HFFc6 (cell line): Measurements from ENCODE around the gene ADSS1. TPM values are rescaled to one million over a fixed set of nuclear protein-coding genes. Genes with fewer than 3 reads are reported as not detected.
A peak's percentile ranks its signal among the peaks of the same experiment; 100 is the strongest.
"Not testable (repeated sequence)": the region's sequence is repeated elsewhere in the genome, so short reads cannot be mapped to it uniquely, and the experiment has no call there.

Experiments used
- DNase-seq: peaks from one replicate; pipeline ENCODE4 v3.0.0-alpha.2; 2018
- H3K27ac Mint-ChIP-seq: 2 replicates; pipeline ENCODE4 v1.8.0; 2020; ENCODE audit warnings: mild to moderate bottlenecking, mixed read lengths
- H3K27me3 Mint-ChIP-seq: 2 replicates; pipeline ENCODE4 v1.8.0; 2021; ENCODE audit warnings: mild to moderate bottlenecking, moderate library complexity, mixed read lengths; ENCODE audit not compliant: insufficient read depth
- H3K36me3 Mint-ChIP-seq: 2 replicates; pipeline ENCODE4 v1.8.0; 2021; ENCODE audit warnings: low read depth, mixed read lengths
- H3K4me1 Mint-ChIP-seq: 2 replicates; pipeline ENCODE4 v1.8.0; 2020; ENCODE audit warnings: low read depth, mixed read lengths
- H3K4me3 Mint-ChIP-seq: 2 replicates; pipeline ENCODE4 v1.8.0; 2020; ENCODE audit warnings: mild to moderate bottlenecking, moderate library complexity, mixed read lengths
- H3K9me3 Mint-ChIP-seq: 2 replicates; pipeline ENCODE4 v1.8.0; 2020; ENCODE audit warnings: mild to moderate bottlenecking, mixed read lengths
- total RNA-seq, 6 experiments: library from RNA; stranded (reverse); fragmentation: NEBNext Ultra II Directional; extraction: Animal tissue kit (Norgen Biotek cat#: 25700); gene quantifications; 2 replicates in 1 of 6; 3 replicates in 5 of 6; pipeline ENCODE4 v1.2.3, GENCODE V29; 2021
- TF ChIP-seq, protein P1 (sequence below): fragments of 200-600 bp; sonication (generic); IDR thresholded peaks from 2 replicates; pipeline ENCODE4 v1.5.0; 2021; ENCODE audit warnings: antibody characterized with exemption, mild to moderate bottlenecking

Gene ADSS1
- total RNA-seq, 6 experiments from 2014 or later = 2.7 to 3.7 (median 3.3) TPM

- Mint-ChIP-seq H3K36me3 (peaks cover 7% of the 10 kb centered on the region; the same call in 1 of the 2 replicates), H3K27ac (no peak overlapping the region), H3K27me3 (no peaks in the 10 kb centered on the region; the same call in none of the 2 replicates), H3K9me3 (no peaks in the 10 kb centered on the region), H3K4me3 (no peak overlapping the region), H3K4me1 (peaks cover 37% of the 10 kb centered on the region)
- DNase-seq = no peak
- TF ChIP-seq, protein P1, sequence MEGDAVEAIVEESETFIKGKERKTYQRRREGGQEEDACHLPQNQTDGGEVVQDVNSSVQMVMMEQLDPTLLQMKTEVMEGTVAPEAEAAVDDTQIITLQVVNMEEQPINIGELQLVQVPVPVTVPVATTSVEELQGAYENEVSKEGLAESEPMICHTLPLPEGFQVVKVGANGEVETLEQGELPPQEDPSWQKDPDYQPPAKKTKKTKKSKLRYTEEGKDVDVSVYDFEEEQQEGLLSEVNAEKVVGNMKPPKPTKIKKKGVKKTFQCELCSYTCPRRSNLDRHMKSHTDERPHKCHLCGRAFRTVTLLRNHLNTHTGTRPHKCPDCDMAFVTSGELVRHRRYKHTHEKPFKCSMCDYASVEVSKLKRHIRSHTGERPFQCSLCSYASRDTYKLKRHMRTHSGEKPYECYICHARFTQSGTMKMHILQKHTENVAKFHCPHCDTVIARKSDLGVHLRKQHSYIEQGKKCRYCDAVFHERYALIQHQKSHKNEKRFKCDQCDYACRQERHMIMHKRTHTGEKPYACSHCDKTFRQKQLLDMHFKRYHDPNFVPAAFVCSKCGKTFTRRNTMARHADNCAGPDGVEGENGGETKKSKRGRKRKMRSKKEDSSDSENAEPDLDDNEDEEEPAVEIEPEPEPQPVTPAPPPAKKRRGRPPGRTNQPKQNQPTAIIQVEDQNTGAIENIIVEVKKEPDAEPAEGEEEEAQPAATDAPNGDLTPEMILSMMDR = no peak
Observed at GRCh38 chr14:104747876-104748275, 23.8 kb downstream of the ADSS1 start.

DNA sequence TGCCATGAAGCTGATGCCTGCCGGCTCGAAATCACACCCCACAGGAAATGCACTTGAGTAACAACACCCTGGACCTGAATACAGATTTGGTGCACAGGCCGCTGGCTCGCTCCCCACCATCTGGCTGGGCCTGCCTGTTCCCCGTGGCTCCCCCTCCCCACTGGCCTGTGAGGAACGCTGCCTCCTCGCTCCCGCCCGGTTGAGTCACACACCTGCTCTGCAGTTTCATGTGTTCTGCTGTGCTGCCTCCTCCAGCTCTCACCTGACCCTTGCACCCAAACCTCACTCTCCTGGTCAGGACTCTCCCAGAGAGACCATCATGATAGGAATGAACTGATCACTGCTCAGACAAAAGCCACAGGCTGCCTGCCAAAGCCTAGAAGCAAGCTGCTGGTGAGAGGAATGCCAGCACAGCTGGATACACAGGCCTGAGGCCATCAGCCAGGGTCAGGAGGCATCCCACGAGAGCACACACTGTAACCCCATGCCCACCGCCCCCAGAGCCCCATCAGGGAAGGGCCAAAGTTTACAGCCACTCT, 25.2 kb downstream of the ADSS1 start:
- H3K9me3 Mint-ChIP-seq = no peaks in the 10 kb centered on the region
- peak; percentile 59 for DNase-seq
- H3K36me3 Mint-ChIP-seq = peaks cover 7% of the 10 kb centered on the region; the same call in 1 of the 2 replicates
- H3K4me3 Mint-ChIP-seq = peak overlapping the region; percentile 57
- H3K4me1 Mint-ChIP-seq = peaks cover 37% of the 10 kb centered on the region
- H3K27me3 Mint-ChIP-seq = no peaks in the 10 kb centered on the region; the same call in none of the 2 replicates
- TF ChIP-seq, protein P1 = no peak
- peak overlapping the region; percentile 84 for H3K27ac Mint-ChIP-seq

- no peaks in the 10 kb centered on the region for H3K9me3 Mint-ChIP-seq
- DNase-seq = peak; percentile 71
- peaks cover 7% of the 10 kb centered on the region; the same call in 1 of the 2 replicates for H3K36me3 Mint-ChIP-seq
- TF ChIP-seq, protein P1 = no peak
- no peaks in the 10 kb centered on the region; the same call in none of the 2 replicates for H3K27me3 Mint-ChIP-seq
- peak overlapping the region; percentile 57 for H3K4me3 Mint-ChIP-seq
- H3K27ac Mint-ChIP-seq = peak overlapping the region; percentile 84
- H3K4me1 Mint-ChIP-seq = peaks cover 48% of the 10 kb centered on the region
Observed at GRCh38 chr14:104750056-104750752, 26.2 kb downstream of the ADSS1 start.

GRCh38 chr14:104750753-104751057, 26.7 kb downstream of the ADSS1 start:
- DNase-seq, H3K36me3 Mint-ChIP-seq, H3K9me3 Mint-ChIP-seq, H3K27me3 Mint-ChIP-seq: not testable (repeated sequence)
- Mint-ChIP-seq H3K27ac (peak overlapping the region; percentile 84), H3K4me3 (peak overlapping the region; percentile 57), H3K4me1 (peaks cover 49% of the 10 kb centered on the region)

GRCh38 chr14:104751539-104752422, 27.8 kb downstream of the ADSS1 start:
- no peak for DNase-seq
- Mint-ChIP-seq H3K4me1 (peaks cover 49% of the 10 kb centered on the region), H3K27me3 (no peaks in the 10 kb centered on the region; the same call in none of the 2 replicates), H3K4me3 (peak overlapping the region; percentile 100), H3K36me3 (peaks cover 7% of the 10 kb centered on the region; the same call in 1 of the 2 replicates), H3K27ac (no peak overlapping the region; the same call in 1 of the 2 replicates), H3K9me3 (no peaks in the 10 kb centered on the region)
- TF ChIP-seq, protein P1 = peak; percentile 6; the same call in 1 of the 2 replicates
